ENCODE measurements around the gene TRIM63. TPM values are rescaled to one million over a fixed set of nuclear protein-coding genes. Genes with fewer than 3 reads are reported as not detected.

The TRIM63 gene
- total RNA-seq, 2 experiments from 2014 or later, result 0.25 to 0.33 TPM

DNA sequence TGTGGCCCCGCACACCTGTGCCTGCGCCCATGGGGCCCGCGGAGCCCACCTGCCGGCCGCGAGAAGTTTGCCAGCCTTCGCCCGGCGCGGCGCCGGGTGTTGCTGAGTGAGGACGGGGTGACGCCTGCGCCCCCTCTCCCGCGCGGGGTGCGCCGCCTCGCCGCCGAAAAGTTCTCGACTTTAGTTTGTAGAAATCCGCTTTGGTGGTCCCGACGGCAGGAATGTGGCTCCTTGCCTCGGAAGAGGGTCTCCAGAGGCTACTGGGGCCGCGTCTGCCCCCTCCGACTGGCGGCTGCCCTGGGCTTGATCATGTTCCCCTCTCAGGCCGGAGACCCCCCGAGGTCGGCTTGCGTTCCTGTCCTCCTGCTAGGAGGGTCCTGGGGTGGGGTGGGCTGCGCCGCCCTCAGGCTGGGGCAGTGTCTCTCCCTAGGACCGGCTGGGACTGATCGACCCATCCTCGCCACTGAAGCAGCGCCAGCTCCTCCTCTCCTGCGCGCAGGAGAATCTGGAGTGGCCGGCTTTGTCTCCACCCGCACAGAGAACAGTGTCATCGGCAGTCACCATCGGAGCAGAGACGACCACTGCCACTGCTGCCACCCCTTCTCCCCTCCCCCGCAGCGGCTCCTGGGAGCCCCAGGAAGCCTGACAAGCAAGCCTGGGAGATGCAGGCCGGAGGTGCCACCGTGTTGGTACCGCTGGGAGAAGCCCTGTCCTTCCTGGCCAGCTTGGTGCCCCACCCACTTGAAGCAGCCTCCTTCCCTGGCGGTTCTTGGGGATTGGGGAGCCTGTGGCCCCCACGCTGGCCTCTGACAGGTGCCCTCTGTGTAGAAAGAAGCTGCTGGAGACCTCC lies 21.0 kb downstream of the TRIM63 start:
- no peak overlapping the region for H3K27ac Mint-ChIP-seq
- CTCF ChIA-PET, result no interaction called here
- no peak for DNase-seq
- POLR2A ChIA-PET, result interaction anchor here (1.2 kb wide), 1 partner anchor 12 kb away, joined by 3 read pairs; no protein-coding TSS in a partner anchor
- H3K27me3 Mint-ChIP-seq, result peaks cover 76% of the 10 kb centered on the region
- no peaks in the 10 kb centered on the region for H3K36me3 Mint-ChIP-seq (ENCODE audit: low read depth)
- no peaks in the 10 kb centered on the region for H3K9me3 Mint-ChIP-seq
- no peak overlapping the region for H3K4me3 Mint-ChIP-seq
- H3K4me1 Mint-ChIP-seq, result peaks cover 7% of the 10 kb centered on the region

DNA sequence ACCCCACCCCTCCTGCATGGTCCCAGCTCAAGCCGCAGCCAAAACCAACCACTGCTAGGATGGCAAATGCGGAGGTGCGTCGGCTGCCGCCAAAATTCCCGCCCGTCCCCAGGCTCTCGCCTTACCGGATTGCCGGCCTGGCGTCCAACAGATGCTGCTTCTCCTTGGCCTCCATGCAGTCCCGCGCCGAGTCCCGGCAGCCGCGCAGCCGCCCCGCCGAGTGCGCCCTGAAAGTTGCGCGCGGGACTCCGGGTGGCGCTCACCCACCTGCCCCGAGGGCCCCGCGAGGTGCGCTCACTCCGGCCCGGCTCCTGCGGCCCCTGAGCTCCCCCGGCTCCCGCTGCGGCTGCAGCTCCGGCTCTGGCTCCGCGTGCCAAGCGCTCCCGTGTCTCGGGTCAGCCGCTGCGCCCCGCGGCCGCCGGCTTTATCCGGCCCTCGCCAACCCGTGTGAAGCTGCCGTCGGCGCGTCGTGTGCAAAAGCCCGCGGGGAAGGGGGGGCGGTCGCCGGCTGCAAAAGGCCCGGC lies 21.6 kb downstream of the TRIM63 start, which contains the start of gene SLC30A2:
Gene SLC30A2, minus strand, starts transcription at position 397 of the 524 bp plus-strand sequence. Its CDS starts 222 bp downstream, at position 175.
- POLR2A ChIA-PET, result no interaction called here

GRCh38 chr1:26044971-26045721 lies 22.3 kb downstream of the TRIM63 start:
- H3K9me3 Mint-ChIP-seq, result no peaks in the 10 kb centered on the region
- no peak overlapping the region for H3K4me3 Mint-ChIP-seq
- H3K27me3 Mint-ChIP-seq, result peaks cover 63% of the 10 kb centered on the region

More for the DNA sequence above, 21.6 kb downstream of the TRIM63 start, which contains the start of gene SLC30A2:
- DNase-seq, result no peak
- Mint-ChIP-seq H3K27me3 (peaks cover 70% of the 10 kb centered on the region), H3K36me3 (ENCODE audit: low read depth) (no peaks in the 10 kb centered on the region), H3K27ac (no peak within 1 kb of the TSS), H3K4me1 (peaks cover 3% of the 10 kb centered on the region), H3K9me3 (no peaks in the 10 kb centered on the region), H3K4me3 (no peak within 1 kb of the TSS)
- CTCF ChIA-PET, result interaction anchor here (1.3 kb wide), 1 partner anchor 11 kb away, joined by 3 read pairs; no protein-coding TSS in a partner anchor

DNA sequence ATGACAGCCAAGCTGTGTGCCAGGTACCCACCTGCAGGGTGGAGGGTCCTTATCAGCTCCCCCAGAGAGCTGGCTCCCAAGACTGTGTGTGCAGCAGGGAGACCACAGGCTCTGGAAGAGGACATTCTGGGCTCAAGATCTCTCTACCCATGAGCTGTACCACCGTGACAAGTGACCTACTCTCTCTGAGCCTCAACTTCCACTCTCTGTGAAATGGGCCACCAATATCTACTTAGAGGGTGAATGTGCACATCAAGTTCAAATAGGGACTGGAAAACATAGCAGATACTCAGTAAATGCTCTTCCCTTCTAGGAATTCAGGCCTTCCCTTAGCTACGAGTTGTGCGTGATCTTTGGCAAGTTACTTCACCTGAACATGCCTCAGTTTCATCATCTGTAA lies 23.0 kb downstream of the TRIM63 start:
- POLR2A ChIA-PET, result no interaction called here
- DNase-seq, result no peak
- H3K27me3 Mint-ChIP-seq, result peaks cover 56% of the 10 kb centered on the region
- H3K36me3 Mint-ChIP-seq (ENCODE audit: low read depth), result no peaks in the 10 kb centered on the region
- H3K4me3 Mint-ChIP-seq, result no peak overlapping the region
- H3K9me3 Mint-ChIP-seq, result no peaks in the 10 kb centered on the region
- H3K4me1 Mint-ChIP-seq, result peaks cover 3% of the 10 kb centered on the region
- CTCF ChIA-PET, result interaction anchor here (1.3 to 1.4 kb wide), 3 partner anchors 9 to 373 kb away, joined by 3 to 5 read pairs (median 3); partner anchors contain the start of gene ZNF593
- H3K27ac Mint-ChIP-seq, result no peak overlapping the region

More at GRCh38 chr1:26044971-26045721, 22.3 kb downstream of the TRIM63 start:
- ChIA-PET CTCF (interaction anchor here (1.3 to 1.4 kb wide), 2 partner anchors 10 to 125 kb away, joined by 3 read pairs; partner anchors contain the start of gene ZNF593), POLR2A (no interaction called here)
- DNase-seq, result no peak
- no peaks in the 10 kb centered on the region for H3K36me3 Mint-ChIP-seq (ENCODE audit: low read depth)
- H3K27ac Mint-ChIP-seq, result no peak overlapping the region
- peaks cover 3% of the 10 kb centered on the region for H3K4me1 Mint-ChIP-seq

GRCh38 chr1:26043765-26044164 lies 23.7 kb downstream of the TRIM63 start:
- Mint-ChIP-seq H3K9me3 (no peaks in the 10 kb centered on the region), H3K4me1 (peaks cover 3% of the 10 kb centered on the region), H3K4me3 (no peak overlapping the region), H3K27me3 (peaks cover 51% of the 10 kb centered on the region), H3K36me3 (ENCODE audit: low read depth) (no peaks in the 10 kb centered on the region), H3K27ac (no peak overlapping the region)
- ChIA-PET POLR2A (no interaction called here), CTCF (interaction anchor here (1.4 kb wide), 2 partner anchors 126 to 373 kb away, joined by 3 to 5 read pairs; partner anchors contain the start of gene ZNF593)
- no peak for DNase-seq

GRCh38 chr1:26041978-26042377 lies 25.5 kb downstream of the TRIM63 start:
- POLR2A ChIA-PET, result interaction anchor here (1.3 kb wide), 1 partner anchor 44 kb away, joined by 3 read pairs; no protein-coding TSS in a partner anchor
- Mint-ChIP-seq H3K36me3 (ENCODE audit: low read depth) (no peaks in the 10 kb centered on the region), H3K9me3 (no peaks in the 10 kb centered on the region), H3K27me3 (peaks cover 35% of the 10 kb centered on the region), H3K4me3 (no peak overlapping the region), H3K4me1 (peaks cover 3% of the 10 kb centered on the region), H3K27ac (no peak overlapping the region)
- CTCF ChIA-PET, result no interaction called here
- DNase-seq, result no peak

GRCh38 chr1:26041401-26041800 lies 26.0 kb downstream of the TRIM63 start:
- no peaks in the 10 kb centered on the region for H3K9me3 Mint-ChIP-seq
- H3K36me3 Mint-ChIP-seq (ENCODE audit: low read depth), result no peaks in the 10 kb centered on the region
- peaks cover 3% of the 10 kb centered on the region for H3K4me1 Mint-ChIP-seq
- H3K27me3 Mint-ChIP-seq, result peaks cover 29% of the 10 kb centered on the region
- DNase-seq, result no peak
- CTCF ChIA-PET, result no interaction called here
- POLR2A ChIA-PET, result interaction anchor here (1.3 kb wide), 1 partner anchor 44 kb away, joined by 3 read pairs; no protein-coding TSS in a partner anchor
- no peak overlapping the region for H3K4me3 Mint-ChIP-seq
- H3K27ac Mint-ChIP-seq, result no peak overlapping the region

- no peak overlapping the region for H3K27ac Mint-ChIP-seq
- H3K27me3 Mint-ChIP-seq, result peaks cover 21% of the 10 kb centered on the region
- H3K4me3 Mint-ChIP-seq, result no peak overlapping the region
- no peak for DNase-seq
- H3K9me3 Mint-ChIP-seq, result no peaks in the 10 kb centered on the region
- CTCF ChIA-PET, result interaction anchor here (0.8 to 1.8 kb wide), 2 partner anchors 106 to 131 kb away, joined by 3 to 6 read pairs; partner anchors contain the start of gene ZNF593
- no peaks in the 10 kb centered on the region for H3K36me3 Mint-ChIP-seq (ENCODE audit: low read depth)
- POLR2A ChIA-PET, result interaction anchor here (0.6 kb wide), 1 partner anchor 1670 kb away, joined by 3 read pairs; no protein-coding TSS in a partner anchor
- H3K4me1 Mint-ChIP-seq, result peaks cover 11% of the 10 kb centered on the region
Observed at GRCh38 chr1:26038904-26039303, 28.5 kb downstream of the TRIM63 start.

DNA sequence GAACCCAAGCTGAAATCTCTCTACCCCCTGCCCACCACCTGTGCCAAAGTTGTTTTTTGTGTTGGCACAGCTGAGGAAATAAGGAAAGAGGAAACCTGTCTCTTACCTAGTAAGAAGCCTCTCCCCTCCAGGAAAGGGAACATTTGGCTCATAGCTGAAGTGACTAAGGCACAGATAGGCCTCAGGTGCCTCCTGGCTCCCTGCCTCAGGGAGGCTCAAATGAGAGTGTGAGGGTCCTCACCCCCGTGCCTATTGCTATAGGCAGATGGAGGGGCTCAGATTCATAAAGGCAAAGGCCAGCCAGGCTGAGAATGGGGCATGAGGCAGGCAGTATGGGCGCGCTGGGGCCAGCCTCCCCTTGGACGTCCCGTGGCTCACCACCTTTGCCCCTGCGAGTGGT lies 29.0 kb downstream of the TRIM63 start:
- no peak for DNase-seq
- ChIA-PET POLR2A (interaction anchor here (0.6 kb wide), 1 partner anchor 1671 kb away, joined by 3 read pairs; no protein-coding TSS in a partner anchor), CTCF (interaction anchor here (0.8 to 1.8 kb wide), 2 partner anchors 107 to 131 kb away, joined by 3 to 6 read pairs; partner anchors contain the start of gene ZNF593)
- Mint-ChIP-seq H3K9me3 (no peaks in the 10 kb centered on the region), H3K4me1 (peaks cover 11% of the 10 kb centered on the region), H3K4me3 (no peak overlapping the region), H3K36me3 (ENCODE audit: low read depth) (no peaks in the 10 kb centered on the region), H3K27ac (no peak overlapping the region), H3K27me3 (peaks cover 17% of the 10 kb centered on the region)

DNA sequence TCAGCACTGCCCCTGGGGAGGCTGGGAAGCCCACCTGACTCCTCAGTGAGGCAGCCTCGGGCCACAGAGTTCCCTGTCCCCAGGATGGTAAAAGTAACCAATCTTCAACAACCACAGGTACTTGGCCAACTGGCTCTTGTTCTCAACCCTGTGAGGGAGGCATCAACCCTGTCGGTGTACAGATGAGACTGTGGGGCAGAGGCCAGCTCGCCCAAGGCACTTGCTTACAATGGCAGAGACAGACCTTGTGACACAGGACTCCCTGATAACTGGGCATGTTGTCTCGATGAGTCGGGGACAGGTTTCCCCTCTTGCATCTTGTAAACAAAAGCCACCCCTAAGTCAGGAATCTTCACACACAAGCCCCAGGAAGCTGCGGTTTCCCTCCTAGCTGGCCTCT lies 29.5 kb downstream of the TRIM63 start:
- Mint-ChIP-seq H3K4me3 (no peak overlapping the region), H3K9me3 (no peaks in the 10 kb centered on the region), H3K27ac (no peak overlapping the region), H3K36me3 (ENCODE audit: low read depth) (no peaks in the 10 kb centered on the region), H3K27me3 (peaks cover 15% of the 10 kb centered on the region), H3K4me1 (peaks cover 11% of the 10 kb centered on the region)
- ChIA-PET POLR2A (no interaction called here), CTCF (interaction anchor here (1.2 to 1.8 kb wide), 2 partner anchors 107 to 145 kb away, joined by 3 to 6 read pairs; no protein-coding TSS in a partner anchor)
- no peak for DNase-seq

DNA sequence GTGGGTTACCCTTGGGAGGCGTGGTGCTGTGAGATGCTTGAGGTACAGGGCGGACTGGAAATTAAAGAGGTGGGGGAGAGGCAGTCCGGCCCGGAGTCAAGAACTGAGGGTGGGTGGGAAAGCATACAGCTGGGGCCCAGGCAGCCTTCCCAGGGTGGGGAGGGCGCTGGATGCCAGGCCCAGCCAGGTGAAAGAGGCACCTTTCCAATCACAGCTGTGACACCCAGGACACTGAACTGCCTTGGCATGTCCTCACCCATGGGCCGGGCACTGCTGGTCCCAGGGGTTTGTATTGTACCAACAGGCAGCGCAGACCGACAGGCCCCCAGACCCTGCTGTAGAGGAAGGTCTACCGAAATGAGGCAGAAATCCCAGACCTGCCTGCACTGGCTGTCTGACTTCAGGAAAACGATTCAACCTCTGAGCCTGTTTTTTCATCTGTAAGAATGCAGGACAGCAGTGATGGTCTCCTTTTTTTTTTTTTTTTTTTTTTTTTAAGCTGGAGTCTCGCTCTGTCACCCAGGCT lies 30.6 kb downstream of the TRIM63 start:
- no peaks in the 10 kb centered on the region for H3K9me3 Mint-ChIP-seq
- POLR2A ChIA-PET, result interaction anchor here (1.8 kb wide), 1 partner anchor 89 kb away, joined by 5 read pairs; no protein-coding TSS in a partner anchor

More for the DNA sequence above, 30.6 kb downstream of the TRIM63 start:
- no peak overlapping the region for H3K4me3 Mint-ChIP-seq
- H3K27ac Mint-ChIP-seq, result no peak overlapping the region
- H3K36me3 Mint-ChIP-seq (ENCODE audit: low read depth), result no peaks in the 10 kb centered on the region
- DNase-seq, result no peak
- H3K4me1 Mint-ChIP-seq, result peaks cover 11% of the 10 kb centered on the region
- H3K27me3 Mint-ChIP-seq, result peaks cover 21% of the 10 kb centered on the region
- CTCF ChIA-PET, result interaction anchor here (0.5 to 3.9 kb wide), 12 partner anchors 11 to 982 kb away, joined by 3 to 33 read pairs (median 4); partner anchors contain the start of gene TRIM63
